Measurements from ENCODE around the gene DPH5. TPM values are rescaled to one million over a fixed set of nuclear protein-coding genes. Genes with fewer than 3 reads are reported as not detected.

Gene DPH5
- total and polyA plus RNA-seq, 2 of the 4 experiments (the other 2 are of a cell fraction): 32.3 to 42.0 TPM

GRCh38 chr1:101041300-101041699 lies 15.7 kb upstream of the DPH5 start:
- POLR2A ChIA-PET (ENCODE audit: unreplicated experiment): no interaction called here

More at GRCh38 chr1:101041300-101041699, 15.7 kb upstream of the DPH5 start:
- Histone ChIP-seq H2BK15ac (ENCODE audit: low read depth, low read length) (no peak overlapping the region), H3K4me3 (ENCODE audit: insufficient read depth, low read depth, low read length) (no peak overlapping the region), H3K9me3 (ENCODE audit: control insufficient read depth, insufficient read depth, low read length) (peaks cover 7% of the 10 kb centered on the region), H3K36me3 (ENCODE audit: control insufficient read depth, insufficient read depth, low read length) (peaks cover 4% of the 10 kb centered on the region; the same call in 1 of the 2 replicates), H3K18ac (ENCODE audit: low read depth, low read length) (no peak overlapping the region), H4K8ac (ENCODE audit: low read depth in 2 of 2, low read length in 2 of 2) (no peak overlapping the region), H4K5ac (ENCODE audit: low read depth, low read length) (no peak overlapping the region), H3K27me3 (ENCODE audit: control insufficient read depth, insufficient read depth, low read length) (no peaks in the 10 kb centered on the region), H3K4ac (ENCODE audit: low read depth, low read length) (no peak overlapping the region), H3K79me1 (ENCODE audit: low read depth in 1 of 2, low read length in 2 of 2) (peaks cover 8 to 37% of the 10 kb centered on the region in 2 experiments; a peak in 3 of 4 replicates), H2AFZ (replicated peaks; ENCODE audit: low read length, poor library complexity) (no peak overlapping the region), H2BK120ac (ENCODE audit: low read depth, low read length) (no peak overlapping the region), H2BK5ac (ENCODE audit: low read depth, low read length, poor library complexity, severe bottlenecking) (no peak overlapping the region), H3K27ac (ENCODE audit: insufficient read depth, low read length) (no peak overlapping the region), H3K23ac (ENCODE audit: low read depth, low read length) (no peak overlapping the region), H3K14ac (replicated peaks; ENCODE audit: low read depth, low read length) (no peak overlapping the region), H2BK20ac (ENCODE audit: low read depth, low read length) (no peak overlapping the region), H3K4me2 (ENCODE audit: low read depth, low read length) (no peak overlapping the region), H4K20me1 (ENCODE audit: insufficient read depth, low read length) (no peaks in the 10 kb centered on the region), H2AK5ac (ENCODE audit: low read depth, low read length) (no peak overlapping the region), H3K56ac (ENCODE audit: extremely low read depth, insufficient read depth, low read length) (no peak overlapping the region), H2AK9ac (replicated peaks; ENCODE audit: low read depth, low read length, poor library complexity) (no peak overlapping the region), H3K9ac (ENCODE audit: low read depth, low read length) (no peak overlapping the region), H3K4me1 (ENCODE audit: control insufficient read depth, insufficient read depth, low read length) (no peaks in the 10 kb centered on the region), H4K91ac (ENCODE audit: insufficient read depth, low read depth, low read length) (no peak overlapping the region), H3K9me1 (ENCODE audit: insufficient read depth, low read length) (0 out of 2 replicates have a peak, but pooled peaks cover 2% of the 10 kb centered on the region)
- dilution Hi-C loops (cut with HindIII; ENCODE audit: low sequenced_read_pairs, unreplicated experiment) (no loop called here), intact Hi-C loops (cut with micrococcal nuclease) (no loop called here), in situ Hi-C loops (cut with MboI; ENCODE audit: low sequenced_read_pairs) (loop anchor here (25.0 kb wide), 1 partner anchor 196 kb away; the partner anchor contains the start of gene S1PR1)
- no TSS peak for BruUV-seq (replicated peaks)
- no CpG with 5 or more reads among the region's 1 CpG for WGBS, 2 experiments (ENCODE audit: extremely low coverage in 2 of 2, insufficient read length in 1 of 2)
- DNase-seq: no peak
- ATAC-seq (ENCODE audit: low read depth): no peak
- CTCF ChIA-PET: no interaction called here
- TF ChIP-seq MAFK (IDR thresholded peaks at IDR 0.05; ENCODE audit: low read depth, low read length): no peak
- no peak for TF ChIP-seq RCOR1 (IDR thresholded peaks at IDR 0.05; ENCODE audit: insufficient replicate concordance, low read length)
- TF ChIP-seq, protein P1, sequence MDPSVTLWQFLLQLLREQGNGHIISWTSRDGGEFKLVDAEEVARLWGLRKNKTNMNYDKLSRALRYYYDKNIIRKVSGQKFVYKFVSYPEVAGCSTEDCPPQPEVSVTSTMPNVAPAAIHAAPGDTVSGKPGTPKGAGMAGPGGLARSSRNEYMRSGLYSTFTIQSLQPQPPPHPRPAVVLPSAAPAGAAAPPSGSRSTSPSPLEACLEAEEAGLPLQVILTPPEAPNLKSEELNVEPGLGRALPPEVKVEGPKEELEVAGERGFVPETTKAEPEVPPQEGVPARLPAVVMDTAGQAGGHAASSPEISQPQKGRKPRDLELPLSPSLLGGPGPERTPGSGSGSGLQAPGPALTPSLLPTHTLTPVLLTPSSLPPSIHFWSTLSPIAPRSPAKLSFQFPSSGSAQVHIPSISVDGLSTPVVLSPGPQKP (IDR thresholded peaks at IDR 0.05; ENCODE audit: borderline replicate concordance, low read depth, low read length): no peak
- TF ChIP-seq RAD21 (IDR thresholded peaks at IDR 0.05; ENCODE audit: low read length): no peak
- no peak for TF ChIP-seq POLR2A (IDR thresholded peaks at IDR 0.05; ENCODE audit: low read depth, low read length)
- TF ChIP-seq MAZ (IDR thresholded peaks at IDR 0.05; ENCODE audit: borderline replicate concordance, low read depth, low read length): no peak
- TF ChIP-seq NFE2L2 (IDR thresholded peaks at IDR 0.05; ENCODE audit: low read depth, low read length): no peak
- TF ChIP-seq CHD1 (IDR thresholded peaks at IDR 0.05; ENCODE audit: low read depth, low read length): no peak
- TF ChIP-seq, protein P2, sequence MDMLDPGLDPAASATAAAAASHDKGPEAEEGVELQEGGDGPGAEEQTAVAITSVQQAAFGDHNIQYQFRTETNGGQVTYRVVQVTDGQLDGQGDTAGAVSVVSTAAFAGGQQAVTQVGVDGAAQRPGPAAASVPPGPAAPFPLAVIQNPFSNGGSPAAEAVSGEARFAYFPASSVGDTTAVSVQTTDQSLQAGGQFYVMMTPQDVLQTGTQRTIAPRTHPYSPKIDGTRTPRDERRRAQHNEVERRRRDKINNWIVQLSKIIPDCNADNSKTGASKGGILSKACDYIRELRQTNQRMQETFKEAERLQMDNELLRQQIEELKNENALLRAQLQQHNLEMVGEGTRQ (IDR thresholded peaks at IDR 0.05; ENCODE audit: low read depth, low read length): no peak
